Measurements from ENCODE around the gene ISLR. TPM values are rescaled to one million over a fixed set of nuclear protein-coding genes. Genes with fewer than 3 reads are reported as not detected.

Gene ISLR
- total and polyA plus RNA-seq, 2 of the 8 experiments (the other 6 are each of a cell fraction or from before 2014, with no cell fraction given): 0.29 to 0.35 TPM

GRCh38 chr15:74133694-74134386 lies 39.7 kb upstream of the ISLR start:
- 5% methylated on average over 54 of the region's 71 CpGs; no CpG with 5 or more reads in 1 of the 2 experiments for WGBS, 2 experiments (ENCODE audit: extremely low coverage in 1 of 2, insufficient coverage in 1 of 2, insufficient read length in 1 of 2, insufficient replicate concordance in 2 of 2, low coverage in 1 of 2, low lambda C conversion rate in 2 of 2, missing lambda C conversion rate in 1 of 2)
- H3K4me3 ChIP-seq (ENCODE audit: extremely low read depth in 1 of 4, insufficient read depth in 2 of 4, low read depth in 3 of 4, low read length in 4 of 4): peak overlapping the region; percentile 3 to 62 (median 28); a peak in 5 of 8 replicates
- CTCF ChIA-PET (ENCODE audit: partially characterized antibody): interaction anchor here (0.7 to 3.9 kb wide), 34 partner anchors 8 to 206 kb away, joined by 3 to 24 read pairs (median 4); partner anchors contain the start of gene STRA6

More at GRCh38 chr15:74133694-74134386, 39.7 kb upstream of the ISLR start:
- H3K4ac ChIP-seq (replicated peaks; ENCODE audit: insufficient read length, low read depth, low read length): no peak overlapping the region
- no peak overlapping the region for H3K56ac ChIP-seq (replicated peaks; ENCODE audit: insufficient read length, low read depth, low read length)
- H4K8ac ChIP-seq (ENCODE audit: extremely low read depth, insufficient read depth, low read length): no peak overlapping the region; the same call in 1 of the 2 replicates
- peak overlapping the region; percentile 52; the same call in 1 of the 2 replicates for H2BK5ac ChIP-seq (ENCODE audit: low read depth, low read length)
- peak overlapping the region; percentile 92; the same call in 1 of the 2 replicates for H2BK12ac ChIP-seq (ENCODE audit: low read depth, low read length)
- H3K23me2 ChIP-seq (ENCODE audit: low read depth, low read length): peaks cover 34% of the 10 kb centered on the region; the same call in 1 of the 2 replicates
- no peak overlapping the region for H2BK120ac ChIP-seq (replicated peaks; ENCODE audit: low read depth, low read length)
- H3K18ac ChIP-seq (ENCODE audit: extremely low read depth, low read length): peak overlapping the region; percentile 87
- POLR2A ChIA-PET (ENCODE audit: partially characterized antibody): interaction anchor here (0.9 to 1.5 kb wide), 9 partner anchors 12 to 178 kb away, joined by 3 to 7 read pairs (median 3); partner anchors contain the start of genes ISLR and STRA6
- peak overlapping the region; percentile 81 to 83 for H3K4me2 ChIP-seq (ENCODE audit: insufficient read depth in 1 of 2, low read depth in 2 of 2, low read length in 2 of 2)
- no peak overlapping the region for H3K27ac ChIP-seq (ENCODE audit: low read depth, low read length)
- no peak overlapping the region; the same call in 1 of the 2 replicates for H2AK5ac ChIP-seq (ENCODE audit: low read depth, low read length)
- peak overlapping the region; percentile 62; the same call in 1 of the 2 replicates for H2BK20ac ChIP-seq (ENCODE audit: low read length)
- TF ChIP-seq JUND (IDR thresholded peaks at IDR 0.05; ENCODE audit: low read length): no peak
- TF ChIP-seq SUZ12 (IDR thresholded peaks at IDR 0.05; ENCODE audit: low read length): peak; percentile 53
- peak; percentile 22 for TF ChIP-seq EZH2 (IDR thresholded peaks at IDR 0.05; ENCODE audit: low read depth, low read length, severe bottlenecking)
- TF ChIP-seq CBX8 (IDR thresholded peaks at IDR 0.05; ENCODE audit: borderline replicate concordance, low read depth, low read length): peak; percentile 5; the same call in 1 of the 2 replicates
- TF ChIP-seq CREB1 (IDR thresholded peaks at IDR 0.05): 0 out of 2 replicates have a peak, but pooled peaks have one; percentile 17
- TF ChIP-seq YY1 (IDR thresholded peaks at IDR 0.05; ENCODE audit: low read depth, low read length): no peak
- no peak for TF ChIP-seq CTBP2 (IDR thresholded peaks at IDR 0.05; ENCODE audit: borderline replicate concordance, insufficient read depth, insufficient read length, low read length)
- TF ChIP-seq SP1 (IDR thresholded peaks at IDR 0.05; ENCODE audit: low read depth, low read length): no peak
- peak; percentile 5 for TF ChIP-seq KDM4A (IDR thresholded peaks at IDR 0.05; ENCODE audit: low read depth, low read length, severe bottlenecking)
- TF ChIP-seq E2F6 (IDR thresholded peaks at IDR 0.05): no peak
- H3K4me1 ChIP-seq (replicated peaks in 1 of 4; ENCODE audit: control insufficient read depth in 3 of 4, insufficient read depth in 4 of 4, low read length in 3 of 4): peaks cover 0 to 71% (median 61%) of the 10 kb centered on the region in 4 experiments; a peak in 6 of 7 replicates
- H3K79me1 ChIP-seq (ENCODE audit: low read depth, low read length): no peaks in the 10 kb centered on the region; the same call in 1 of the 2 replicates
- H2AFZ ChIP-seq (ENCODE audit: low read length): no peak overlapping the region; the same call in 1 of the 2 replicates
- FAIRE-seq (no peak), DNase-seq (ENCODE audit: low read depth in 1 of 2, low spot score in 2 of 2) (peak in 1 of 2 experiments; percentile 69)
- H3K27me3 ChIP-seq (replicated peaks in 1 of 4; ENCODE audit: control insufficient read depth in 3 of 4, extremely low read depth in 1 of 4, insufficient read depth in 3 of 4, low read length in 3 of 4): peaks cover 79 to 96% (median 93%) of the 10 kb centered on the region in 4 experiments
- H3K9me3 ChIP-seq (ENCODE audit: insufficient read depth in 2 of 2, low read depth in 1 of 2, low read length in 1 of 2): peaks cover 0 to 8% of the 10 kb centered on the region in 2 experiments; a peak in 1 of 4 replicates
- no peak overlapping the region; a peak in 2 of 7 replicates for H3K9ac ChIP-seq (replicated peaks in 1 of 4; ENCODE audit: extremely low read depth in 1 of 4, low read depth in 3 of 4, low read length in 3 of 4)
- H3K23ac ChIP-seq (ENCODE audit: insufficient read length): no peak overlapping the region
- peaks cover 7 to 13% of the 10 kb centered on the region in 2 experiments for H4K20me1 ChIP-seq (replicated peaks in 1 of 2; ENCODE audit: control insufficient read depth in 1 of 2, insufficient read depth in 2 of 2, low read length in 2 of 2)
- no peaks in the 10 kb centered on the region for H3K79me2 ChIP-seq (ENCODE audit: control insufficient read depth in 1 of 2, insufficient read depth in 2 of 2, low read length in 2 of 2)
- H2BK15ac ChIP-seq (ENCODE audit: low read length): no peak overlapping the region
- H3K36me3 ChIP-seq (ENCODE audit: control insufficient read depth in 2 of 4, insufficient read depth in 4 of 4, low read length in 3 of 4): peaks cover 0 to 6% (median 0%) of the 10 kb centered on the region in 4 experiments; a peak in 1 of 8 replicates
- H4K91ac ChIP-seq (replicated peaks; ENCODE audit: insufficient read length, low read length): no peak overlapping the region
- H4K5ac ChIP-seq (ENCODE audit: insufficient read length, low read depth, low read length): no peak overlapping the region
- no peak overlapping the region for H3K14ac ChIP-seq (ENCODE audit: insufficient read length)

All from H1 (cell line).